ENCODE results near the gene MTG2. TPM values are rescaled to one million over a fixed set of nuclear protein-coding genes. Genes with fewer than 3 reads are reported as not detected.

The MTG2 gene
- total RNA-seq, 1 donor from 2014 or later: 20.2 TPM

DNA sequence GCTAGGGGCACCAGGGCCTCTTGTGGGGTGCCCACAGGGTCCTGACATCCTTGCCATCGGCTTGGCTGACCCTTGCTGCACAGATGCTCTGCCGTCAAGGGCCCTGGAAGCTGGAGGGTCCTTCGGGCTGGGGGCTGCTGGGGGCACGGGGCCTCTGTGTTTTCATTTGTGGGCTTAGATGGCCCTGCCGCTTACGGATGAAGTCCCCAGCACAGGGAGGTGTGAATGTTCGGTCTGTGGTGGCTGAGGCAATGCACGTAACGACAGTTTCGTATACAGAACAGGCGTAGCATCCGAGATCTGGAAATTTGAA lies 24.8 kb upstream of the MTG2 start:
- Mint-ChIP-seq H3K27ac (ENCODE audit: unreplicated experiment) (no peak overlapping the region), H3K27me3 (ENCODE audit: unreplicated experiment) (peaks cover 12% of the 10 kb centered on the region)

DNA sequence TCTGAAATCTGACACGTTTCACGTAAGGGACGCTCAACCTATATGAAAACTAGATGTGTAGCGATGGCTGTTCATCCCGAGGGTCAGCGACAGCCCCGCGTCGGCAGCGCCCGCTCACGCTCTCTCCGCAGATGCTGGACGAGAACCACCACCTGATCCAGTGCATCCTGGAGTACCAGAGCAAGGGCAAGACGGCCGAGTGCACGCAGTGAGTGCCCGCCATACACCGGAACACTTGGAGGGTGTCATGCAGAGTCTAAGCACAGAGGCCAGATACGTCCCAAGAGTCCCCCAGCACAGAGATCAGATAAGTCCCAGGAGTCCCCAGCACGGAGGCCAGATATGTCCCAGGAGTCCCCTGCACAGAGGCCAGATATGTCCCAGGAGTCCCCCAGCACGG lies 24.3 kb upstream of the MTG2 start:
- Mint-ChIP-seq H3K4me3 (ENCODE audit: unreplicated experiment) (peak overlapping the region; percentile 62), H3K36me3 (ENCODE audit: low read depth, unreplicated experiment) (peaks cover 18% of the 10 kb centered on the region), H3K27ac (ENCODE audit: unreplicated experiment) (no peak overlapping the region), H3K27me3 (ENCODE audit: unreplicated experiment) (peaks cover 10% of the 10 kb centered on the region), H3K4me1 (ENCODE audit: unreplicated experiment) (peaks cover 8% of the 10 kb centered on the region), H3K9me3 (ENCODE audit: unreplicated experiment) (no peaks in the 10 kb centered on the region)
- no peak for DNase-seq (ENCODE audit: low spot score)
- TF ChIP-seq, protein P1, sequence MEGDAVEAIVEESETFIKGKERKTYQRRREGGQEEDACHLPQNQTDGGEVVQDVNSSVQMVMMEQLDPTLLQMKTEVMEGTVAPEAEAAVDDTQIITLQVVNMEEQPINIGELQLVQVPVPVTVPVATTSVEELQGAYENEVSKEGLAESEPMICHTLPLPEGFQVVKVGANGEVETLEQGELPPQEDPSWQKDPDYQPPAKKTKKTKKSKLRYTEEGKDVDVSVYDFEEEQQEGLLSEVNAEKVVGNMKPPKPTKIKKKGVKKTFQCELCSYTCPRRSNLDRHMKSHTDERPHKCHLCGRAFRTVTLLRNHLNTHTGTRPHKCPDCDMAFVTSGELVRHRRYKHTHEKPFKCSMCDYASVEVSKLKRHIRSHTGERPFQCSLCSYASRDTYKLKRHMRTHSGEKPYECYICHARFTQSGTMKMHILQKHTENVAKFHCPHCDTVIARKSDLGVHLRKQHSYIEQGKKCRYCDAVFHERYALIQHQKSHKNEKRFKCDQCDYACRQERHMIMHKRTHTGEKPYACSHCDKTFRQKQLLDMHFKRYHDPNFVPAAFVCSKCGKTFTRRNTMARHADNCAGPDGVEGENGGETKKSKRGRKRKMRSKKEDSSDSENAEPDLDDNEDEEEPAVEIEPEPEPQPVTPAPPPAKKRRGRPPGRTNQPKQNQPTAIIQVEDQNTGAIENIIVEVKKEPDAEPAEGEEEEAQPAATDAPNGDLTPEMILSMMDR (IDR thresholded peaks at IDR 0.05; ENCODE audit: unreplicated experiment): no peak

More for the DNA sequence above, 24.8 kb upstream of the MTG2 start:
- TF ChIP-seq, protein P1 (IDR thresholded peaks at IDR 0.05; ENCODE audit: unreplicated experiment): no peak
- Mint-ChIP-seq H3K9me3 (ENCODE audit: unreplicated experiment) (no peaks in the 10 kb centered on the region), H3K36me3 (ENCODE audit: low read depth, unreplicated experiment) (peaks cover 21% of the 10 kb centered on the region), H3K4me3 (ENCODE audit: unreplicated experiment) (no peak overlapping the region), H3K4me1 (ENCODE audit: unreplicated experiment) (peaks cover 10% of the 10 kb centered on the region)
- DNase-seq (ENCODE audit: low spot score): no peak

DNA sequence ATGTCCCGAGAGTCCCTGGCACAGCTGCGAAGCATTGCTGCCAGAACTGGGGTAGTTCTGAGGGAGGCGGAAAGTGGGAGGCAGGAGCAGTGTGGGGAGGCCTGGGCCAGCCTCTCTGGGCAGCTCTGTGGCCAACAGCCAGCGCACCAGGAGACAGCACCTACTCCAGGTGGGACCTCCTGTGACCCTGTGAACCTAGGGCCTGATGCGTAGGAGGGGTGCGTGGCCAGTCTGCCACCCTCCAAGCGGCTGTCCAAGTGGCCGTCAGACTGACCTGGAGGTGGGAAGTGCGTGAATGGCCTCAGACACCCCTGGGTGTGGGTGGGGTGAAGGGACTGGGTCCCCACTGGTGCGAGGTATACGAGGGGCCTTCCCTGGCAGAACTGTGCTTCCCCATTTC lies 23.8 kb upstream of the MTG2 start:
- H3K9me3 Mint-ChIP-seq (ENCODE audit: unreplicated experiment): no peaks in the 10 kb centered on the region
- H3K27ac Mint-ChIP-seq (ENCODE audit: unreplicated experiment): no peak overlapping the region
- peaks cover 13% of the 10 kb centered on the region for H3K36me3 Mint-ChIP-seq (ENCODE audit: low read depth, unreplicated experiment)
- H3K4me3 Mint-ChIP-seq (ENCODE audit: unreplicated experiment): no peak overlapping the region
- no peak for DNase-seq (ENCODE audit: low spot score)
- peaks cover 9% of the 10 kb centered on the region for H3K27me3 Mint-ChIP-seq (ENCODE audit: unreplicated experiment)
- peaks cover 7% of the 10 kb centered on the region for H3K4me1 Mint-ChIP-seq (ENCODE audit: unreplicated experiment)
- TF ChIP-seq, protein P1 (IDR thresholded peaks at IDR 0.05; ENCODE audit: unreplicated experiment): no peak

DNA sequence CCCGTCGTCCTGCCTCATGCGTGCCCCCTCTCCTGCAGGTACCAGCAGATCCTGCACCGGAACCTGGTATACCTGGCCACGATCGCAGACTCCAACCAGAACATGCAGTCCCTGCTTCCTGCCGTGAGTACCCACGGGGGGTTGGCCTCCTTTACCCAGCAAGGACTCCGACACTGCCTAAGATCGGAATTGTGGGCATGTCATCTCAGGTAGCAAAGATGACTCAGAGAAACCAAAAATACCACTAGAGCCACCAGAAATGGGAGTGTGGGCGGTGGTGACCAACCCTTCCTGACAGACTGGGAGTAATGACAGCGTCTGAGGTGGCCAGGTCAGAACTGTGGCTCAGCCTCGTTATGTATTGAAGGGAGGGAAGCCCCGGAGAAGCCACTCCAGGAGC lies 23.0 kb upstream of the MTG2 start:
- TF ChIP-seq, protein P1 (IDR thresholded peaks at IDR 0.05; ENCODE audit: unreplicated experiment): no peak
- no peak for DNase-seq (ENCODE audit: low spot score)
- H3K36me3 Mint-ChIP-seq (ENCODE audit: low read depth, unreplicated experiment): peaks cover 5% of the 10 kb centered on the region
- no peaks in the 10 kb centered on the region for H3K9me3 Mint-ChIP-seq (ENCODE audit: unreplicated experiment)
- H3K4me1 Mint-ChIP-seq (ENCODE audit: unreplicated experiment): peaks cover 7% of the 10 kb centered on the region
- H3K4me3 Mint-ChIP-seq (ENCODE audit: unreplicated experiment): no peak overlapping the region
- H3K27me3 Mint-ChIP-seq (ENCODE audit: unreplicated experiment): peaks cover 8% of the 10 kb centered on the region
- no peak overlapping the region for H3K27ac Mint-ChIP-seq (ENCODE audit: unreplicated experiment)

DNA sequence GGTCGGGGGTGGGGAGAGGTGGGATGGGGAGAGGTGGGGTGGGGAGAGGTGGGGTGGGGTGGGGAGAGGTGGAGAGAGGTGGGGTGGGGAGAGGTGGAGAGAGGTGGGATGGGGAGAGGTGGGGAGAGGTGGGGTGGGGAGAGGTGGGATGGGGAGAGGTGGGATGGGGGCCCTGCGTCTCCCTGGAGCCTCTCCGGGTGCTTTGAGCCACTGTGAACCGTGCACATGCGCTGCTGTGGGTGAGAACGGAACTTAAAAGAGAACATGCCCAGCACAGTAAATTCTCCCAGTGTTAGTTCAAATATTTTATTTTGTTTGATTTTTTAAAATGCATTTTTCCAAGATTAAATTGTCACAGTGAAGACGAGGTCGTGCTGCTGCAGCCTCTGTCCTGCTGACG lies 22.6 kb upstream of the MTG2 start:
- Mint-ChIP-seq H3K9me3 (ENCODE audit: unreplicated experiment) (no peaks in the 10 kb centered on the region), H3K27me3 (ENCODE audit: unreplicated experiment) (peaks cover 8% of the 10 kb centered on the region), H3K4me1 (ENCODE audit: unreplicated experiment) (peaks cover 7% of the 10 kb centered on the region), H3K4me3 (ENCODE audit: unreplicated experiment) (no peak overlapping the region), H3K27ac (ENCODE audit: unreplicated experiment) (no peak overlapping the region), H3K36me3 (ENCODE audit: low read depth, unreplicated experiment) (peaks cover 5% of the 10 kb centered on the region)
- TF ChIP-seq, protein P1 (IDR thresholded peaks at IDR 0.05; ENCODE audit: unreplicated experiment): no peak
- no peak for DNase-seq (ENCODE audit: low spot score)

Measured in endothelial cell (in vitro differentiated cells).